H1 (cell line): Measurements from ENCODE around the gene SBNO2. TPM values are rescaled to one million over a fixed set of nuclear protein-coding genes. Genes with fewer than 3 reads are reported as not detected.

ENCODE experiments used
- CTCF ChIA-PET: fragments of 300-600 bp; sonication (Branson Sonifier 250); formaldehyde crosslinking; loops from one replicate; lab custom pipeline; 2021; ENCODE audit not compliant: partially characterized antibody; lab: Charles Lee
- POLR2A ChIA-PET: fragments of 300-600 bp; sonication (Branson Sonifier 250); formaldehyde crosslinking; loops from one replicate; lab custom pipeline; 2021; ENCODE audit warnings: inconsistent platforms; ENCODE audit not compliant: partially characterized antibody; lab: Charles Lee
- DNase-seq, 2 experiments: peaks; one replicate each; pipeline versions ENCODE4 v3.0.0 to v3.0.0-alpha.2; 2010 to 2022; ENCODE audit warnings: low spot score in 2 of 2, low read depth in 1 of 2, mixed read lengths in 1 of 2
- FAIRE-seq: peaks from 2 replicates; lab custom pipeline; 2011; peaks lifted over from hg19 to GRCh38; lab: Jason Lieb, UNC
- H2AFZ ChIP-seq: 2 replicates; pipeline ENCODE4 v1.8.1; 2012; ENCODE audit warnings: low read length, inconsistent platforms
- H2AK5ac ChIP-seq: 2 replicates; pipeline ENCODE4 v1.6.1; 2013; ENCODE audit warnings: low read depth, low read length
- H2BK120ac ChIP-seq: replicated peaks from 2 replicates; pipeline ENCODE3; 2013; ENCODE audit warnings: low read depth, low read length, inconsistent platforms
- H2BK12ac ChIP-seq: 2 replicates; pipeline ENCODE4 v1.6.1; 2013; ENCODE audit warnings: low read depth, low read length
- H2BK15ac ChIP-seq: 2 replicates; pipeline ENCODE4 v1.6.1; 2013; ENCODE audit warnings: low read length
- H2BK20ac ChIP-seq: 2 replicates; pipeline ENCODE4 v1.6.1; 2013; ENCODE audit warnings: low read length
- H2BK5ac ChIP-seq: 2 replicates; pipeline ENCODE4 v1.6.1; 2013; ENCODE audit warnings: low read depth, low read length
- H3K14ac ChIP-seq: 2 replicates; pipeline ENCODE4 v1.6.1; 2013; ENCODE audit warnings: inconsistent platforms; ENCODE audit not compliant: insufficient read length
- H3K18ac ChIP-seq: 2 replicates; pipeline ENCODE4 v1.6.1; 2013; ENCODE audit warnings: low read length; ENCODE audit errors: extremely low read depth
- H3K23ac ChIP-seq: 2 replicates; pipeline ENCODE4 v1.6.1; 2013; ENCODE audit warnings: inconsistent platforms; ENCODE audit not compliant: insufficient read length
- H3K23me2 ChIP-seq: 2 replicates; pipeline ENCODE4 v1.6.1; 2013; ENCODE audit warnings: low read depth, low read length
- H3K27ac ChIP-seq: 2 replicates; pipeline ENCODE4 v1.6.1; 2011; ENCODE audit warnings: low read depth, low read length, inconsistent platforms
- H3K27me3 ChIP-seq, 4 experiments: replicated peaks in 1 of 4; 1 replicate in 1 of 4; 2 replicates in 3 of 4; pipeline versions ENCODE4 v1.6.1 to v1.8.1; 2011 to 2013; ENCODE audit warnings: low read length in 3 of 4, mild to moderate bottlenecking in 3 of 4, inconsistent platforms in 2 of 4, mixed read lengths in 2 of 4, moderate library complexity in 1 of 4; ENCODE audit not compliant: control insufficient read depth in 3 of 4, insufficient read depth in 3 of 4; ENCODE audit errors: extremely low read depth in 1 of 4
- H3K36me3 ChIP-seq, 4 experiments: 2 replicates each; pipeline versions ENCODE4 v1.6.1 to v1.8.1; 2011 to 2013; ENCODE audit warnings: mild to moderate bottlenecking in 4 of 4, low read length in 3 of 4, moderate library complexity in 2 of 4, control low read depth in 1 of 4, inconsistent platforms in 1 of 4; ENCODE audit not compliant: insufficient read depth in 4 of 4, control insufficient read depth in 2 of 4
- H3K4ac ChIP-seq: replicated peaks from 2 replicates; pipeline ENCODE3; 2013; ENCODE audit warnings: low read length, low read depth, mixed read lengths, inconsistent platforms; ENCODE audit not compliant: insufficient read length
- H3K4me1 ChIP-seq, 4 experiments: replicated peaks in 1 of 4; 1 replicate in 1 of 4; 2 replicates in 3 of 4; pipeline versions ENCODE4 v1.6.1 to v1.8.1; 2011 to 2013; ENCODE audit warnings: low read length in 3 of 4, inconsistent platforms in 2 of 4, mixed read lengths in 1 of 4; ENCODE audit not compliant: insufficient read depth in 4 of 4, control insufficient read depth in 3 of 4
- H3K4me2 ChIP-seq, 2 experiments: 2 replicates each; pipeline versions ENCODE4 v1.6.1 to v1.8.1; 2011 to 2013; ENCODE audit warnings: low read depth in 2 of 2, low read length in 2 of 2, control low read depth in 1 of 2, inconsistent platforms in 1 of 2, mild to moderate bottlenecking in 1 of 2; ENCODE audit not compliant: insufficient read depth in 1 of 2
- H3K4me3 ChIP-seq, 4 experiments: fragments of 200-600, 300-600 bp in 1 of 4; sonication (generic), shearing (Covaris generic), sonication (Bioruptor Twin) in 1 of 4; 2 replicates each; pipeline versions ENCODE4 v1.5.1 to v1.8.1; 2011 to 2016; ENCODE audit warnings: low read length in 4 of 4, low read depth in 3 of 4, control low read depth in 2 of 4, inconsistent platforms in 2 of 4, mild to moderate bottlenecking in 2 of 4, mixed read lengths in 1 of 4, moderate library complexity in 1 of 4; ENCODE audit not compliant: insufficient read depth in 2 of 4; ENCODE audit errors: extremely low read depth in 1 of 4
- H3K56ac ChIP-seq: replicated peaks from 2 replicates; pipeline ENCODE3; 2013; ENCODE audit warnings: low read depth, mild to moderate bottlenecking, mixed read lengths, low read length, inconsistent platforms; ENCODE audit not compliant: insufficient read length
- H3K79me1 ChIP-seq: 2 replicates; pipeline ENCODE4 v1.6.1; 2013; ENCODE audit warnings: low read depth, low read length, control low read depth
- H3K79me2 ChIP-seq, 2 experiments: 2 replicates each; pipeline versions ENCODE4 v1.6.1 to v1.8.1; 2012 to 2013; ENCODE audit warnings: low read length in 2 of 2, mild to moderate bottlenecking in 2 of 2, inconsistent platforms in 1 of 2; ENCODE audit not compliant: insufficient read depth in 2 of 2, control insufficient read depth in 1 of 2
- H3K9ac ChIP-seq, 4 experiments: replicated peaks in 1 of 4; 1 replicate in 1 of 4; 2 replicates in 3 of 4; pipeline versions ENCODE4 v1.6.1 to v1.8.1; 2011 to 2013; ENCODE audit warnings: low read depth in 3 of 4, low read length in 3 of 4, control low read depth in 2 of 4, mild to moderate bottlenecking in 2 of 4, moderate library complexity in 2 of 4, inconsistent platforms in 1 of 4; ENCODE audit errors: extremely low read depth in 1 of 4
- H3K9me3 ChIP-seq, 2 experiments: 2 replicates each; pipeline versions ENCODE4 v1.6.1 to v1.8.1; 2012 to 2013; ENCODE audit warnings: mild to moderate bottlenecking in 2 of 2, moderate library complexity in 2 of 2, control low read depth in 1 of 2, inconsistent platforms in 1 of 2, low read depth in 1 of 2, low read length in 1 of 2, mixed read lengths in 1 of 2; ENCODE audit not compliant: insufficient read depth in 2 of 2
- H4K20me1 ChIP-seq, 2 experiments: replicated peaks in 1 of 2; 2 replicates each; pipeline versions ENCODE3 to v1.8.1; 2011 to 2013; ENCODE audit warnings: inconsistent platforms in 2 of 2, low read length in 2 of 2, mild to moderate bottlenecking in 1 of 2; ENCODE audit not compliant: insufficient read depth in 2 of 2, control insufficient read depth in 1 of 2
- H4K5ac ChIP-seq: 2 replicates; pipeline ENCODE4 v1.6.1; 2013; ENCODE audit warnings: low read length, low read depth, mixed read lengths, inconsistent platforms; ENCODE audit not compliant: insufficient read length
- H4K8ac ChIP-seq: 2 replicates; pipeline ENCODE4 v1.8.0; 2013; ENCODE audit warnings: mild to moderate bottlenecking, moderate library complexity, low read length, inconsistent platforms; ENCODE audit not compliant: insufficient read depth; ENCODE audit errors: extremely low read depth
- H4K91ac ChIP-seq: replicated peaks from 2 replicates; pipeline ENCODE3; 2013; ENCODE audit warnings: low read length, mixed read lengths, inconsistent platforms; ENCODE audit not compliant: insufficient read length
- ATF3 ChIP-seq: IDR thresholded peaks from 2 replicates; pipeline ENCODE4 v1.6.1; 2011; ENCODE audit warnings: low read depth, mild to moderate bottlenecking, low read length; ENCODE audit not compliant: insufficient read depth
- CTCF ChIP-seq, 3 experiments: IDR thresholded peaks; 1 replicate in 2 of 3; 2 replicates in 1 of 3; pipeline versions ENCODE4 v1.5.1 to v1.6.1; 2011; ENCODE audit warnings: low read length in 3 of 3, mild to moderate bottlenecking in 3 of 3, inconsistent platforms in 2 of 3, low read depth in 1 of 3, moderate library complexity in 1 of 3; ENCODE audit not compliant: insufficient read depth in 1 of 3; ENCODE audit errors: control extremely low read depth in 1 of 3
- JUND ChIP-seq: IDR thresholded peaks from 2 replicates; pipeline ENCODE4 v1.6.1; 2011; ENCODE audit warnings: mild to moderate bottlenecking, improper control_type of control experiment, low read length
- SP1 ChIP-seq: IDR thresholded peaks from 2 replicates; pipeline ENCODE4 v1.6.1; 2011; ENCODE audit warnings: low read depth, low read length
- TAF7 ChIP-seq: optimal IDR thresholded peaks from 2 replicates; pipeline ENCODE3; 2011; ENCODE audit warnings: low read depth, mild to moderate bottlenecking, inconsistent platforms, low read length, moderate library complexity, borderline replicate concordance
- USF2 ChIP-seq: IDR thresholded peaks from 2 replicates; pipeline ENCODE4 v1.6.1; 2011; ENCODE audit warnings: low read length, improper control_type of control experiment
- WGBS, 2 experiments: shearing (Covaris generic) in 1 of 2; methylation state at CpG; one replicate each; pipeline versions ENCODE4 v1.1.6 to v1.1.7; 2013 to 2015; ENCODE audit warnings: low lambda C conversion rate in 2 of 2, mixed read lengths in 2 of 2, inconsistent platforms in 1 of 2, low coverage in 1 of 2, missing lambda C conversion rate in 1 of 2; ENCODE audit not compliant: insufficient replicate concordance in 2 of 2, insufficient coverage in 1 of 2, insufficient read length in 1 of 2; ENCODE audit errors: extremely low coverage in 1 of 2, missing lambda C conversion rate in 1 of 2; 5-methylcytosine and 5-hydroxymethylcytosine counted together
- polyA plus RNA-seq, 7 experiments: library from polyadenylated mRNA; depleted of rRNA in 3 of 7; stranded (reverse) in 5 of 7; unstranded in 2 of 7; fragments of >200 nt in 5 of 7; fragments of 200-250 nt in 2 of 7; gene quantifications; 1 replicate in 5 of 7; 2 replicates in 1 of 7; 4 replicates in 1 of 7; pipeline versions ENCODE4 v1.2.1 to v1.2.3, GENCODE V29; 2011 to 2013; ENCODE audit warnings: missing spikeins in 2 of 7, mixed read lengths in 2 of 7
- total RNA-seq: library from RNA; stranded (reverse); fragmentation: NEBNext Ultra II Directional; extraction: Animal tissue kit (Norgen Biotek cat#: 25700); gene quantifications from 2 replicates; pipeline ENCODE4 v1.2.1, GENCODE V29; 2021

The SBNO2 gene
- total and polyA plus RNA-seq, 2 of the 8 experiments (the other 6 are each of a cell fraction or from before 2014, with no cell fraction given), result 12.2 to 31.4 TPM

- Histone ChIP-seq H2AK5ac (no peak overlapping the region), H2BK15ac (no peak overlapping the region), H2BK12ac (no peak overlapping the region), H3K9ac (no peak overlapping the region), H3K4ac (no peak overlapping the region), H3K14ac (no peak overlapping the region), H3K9me3 (no peaks in the 10 kb centered on the region), H4K20me1 (peaks cover 0 to 11% of the 10 kb centered on the region in 2 experiments), H3K23ac (no peak overlapping the region), H4K8ac (no peak overlapping the region; the same call in 1 of the 2 replicates), H4K5ac (no peak overlapping the region), H3K4me1 (peaks cover 0 to 2% (median 0%) of the 10 kb centered on the region in 4 experiments; a peak in 1 of 7 replicates), H3K27ac (no peak overlapping the region), H3K36me3 (peaks cover 0 to 3% (median 0%) of the 10 kb centered on the region in 4 experiments; a peak in 1 of 8 replicates), H3K79me1 (peaks cover 4% of the 10 kb centered on the region), H3K79me2 (no peaks in the 10 kb centered on the region; a peak in 1 of 4 replicates), H2AFZ (no peak overlapping the region), H3K18ac (no peak overlapping the region), H2BK5ac (no peak overlapping the region), H4K91ac (no peak overlapping the region)
- no peak for DNase-seq
- FAIRE-seq, result no peak
- CTCF ChIA-PET, result no interaction called here
- POLR2A ChIA-PET, result no interaction called here
- TF ChIP-seq JUND (no peak), USF2 (no peak), CTCF (IDR thresholded peaks at IDR 0.05; ENCODE audit: control extremely low read depth in 1 of 3, insufficient read depth in 1 of 3, low read depth in 1 of 3, low read length in 3 of 3) (no peak), SP1 (no peak), TAF7 (no peak), ATF3 (no peak)
- TF ChIP-seq, all 59 proteins: peak for 0
- H2BK120ac ChIP-seq, result no peak overlapping the region
- WGBS, 2 experiments, result 79% methylated on average over 4 of the region's 11 CpGs; no CpG with 5 or more reads in 1 of the 2 experiments
- H3K4me3 ChIP-seq, result no peak overlapping the region
- H2BK20ac ChIP-seq, result no peak overlapping the region
- no peaks in the 10 kb centered on the region for H3K27me3 ChIP-seq
- H3K4me2 ChIP-seq, result no peak overlapping the region
- H3K56ac ChIP-seq, result no peak overlapping the region
- H3K23me2 ChIP-seq, result peaks cover 3% of the 10 kb centered on the region; the same call in 1 of the 2 replicates
These were observed 35.9 kb downstream of the SBNO2 start for GRCh38 chr19:1138121-1138520.
